DOHH2 (cell line): ENCODE results near the gene NPFF.

Experiments
- H3F3A ChIP-seq: fragments of 200-600 bp; sonication (generic), shearing (Covaris generic); 2 replicates; pipeline ENCODE4 v1.6.0; 2016; ENCODE audit warnings: antibody characterized with exemption, mild to moderate bottlenecking; ENCODE audit not compliant: control insufficient read depth, insufficient read depth
- H3K27ac ChIP-seq: fragments of 200-600 bp; sonication (generic); 2 replicates; pipeline ENCODE4 v1.5.1; 2014; ENCODE audit warnings: low read depth, mild to moderate bottlenecking, low read length, moderate library complexity
- H3K27me3 ChIP-seq: fragments of 200-600 bp; sonication (generic); 2 replicates; pipeline ENCODE4 v1.6.1; 2014; ENCODE audit warnings: mild to moderate bottlenecking, low read length, mixed read lengths; ENCODE audit not compliant: control insufficient read depth
- H3K36me3 ChIP-seq: fragments of 200-600 bp; sonication (generic); 2 replicates; pipeline ENCODE4 v1.6.1; 2014; ENCODE audit warnings: mild to moderate bottlenecking, low read length, moderate library complexity, mixed read lengths; ENCODE audit not compliant: control insufficient read depth
- H3K4me1 ChIP-seq: fragments of 200-600 bp; sonication (generic); 2 replicates; pipeline ENCODE4 v1.6.1; 2014; ENCODE audit warnings: mild to moderate bottlenecking, low read length, mixed read lengths; ENCODE audit not compliant: control insufficient read depth
- H3K4me2 ChIP-seq: fragments of 200-600 bp; sonication (generic); 2 replicates; pipeline ENCODE4 v1.6.0; 2014; ENCODE audit warnings: mild to moderate bottlenecking, low read length, moderate library complexity
- H3K4me3 ChIP-seq: fragments of 200-600 bp; sonication (generic); 2 replicates; pipeline ENCODE4 v1.5.1; 2014; ENCODE audit warnings: mild to moderate bottlenecking, low read length, mixed read lengths
- H3K79me2 ChIP-seq: fragments of 200-600 bp; sonication (generic); 2 replicates; pipeline ENCODE4 v1.6.1; 2014; ENCODE audit warnings: mild to moderate bottlenecking, low read length, mixed read lengths; ENCODE audit not compliant: control insufficient read depth
- H3K9me2 ChIP-seq: fragments of 200-600 bp; sonication (generic); replicated peaks from 2 replicates; pipeline ENCODE4 v1.6.1; 2014; ENCODE audit warnings: mild to moderate bottlenecking, low read length, mixed read lengths; ENCODE audit not compliant: control insufficient read depth
- H3K9me3 ChIP-seq: fragments of 200-600 bp; sonication (generic); 2 replicates; pipeline ENCODE4 v1.6.1; 2014; ENCODE audit warnings: antibody characterized with exemption, low read length, mixed read lengths; ENCODE audit not compliant: control insufficient read depth, insufficient read depth
- H4K20me1 ChIP-seq: fragments of 200-600 bp; sonication (generic); 2 replicates; pipeline ENCODE4 v1.6.0; 2014; ENCODE audit warnings: low read depth, mild to moderate bottlenecking, antibody characterized with exemption, low read length, moderate library complexity; ENCODE audit not compliant: control insufficient read depth, insufficient read depth
- EZH2phosphoT487 ChIP-seq: fragments of 200-600 bp; sonication (generic); IDR thresholded peaks from 2 replicates; pipeline ENCODE4 v1.6.1; 2017; ENCODE audit warnings: borderline replicate concordance, mild to moderate bottlenecking, antibody characterized with exemption, low read length, moderate library complexity, mixed read lengths
- TF ChIP-seq, protein P1 (sequence below): fragments of 200-600 bp; sonication (generic); IDR thresholded peaks from one replicate; pipeline ENCODE4 v1.5.1; 2014; ENCODE audit warnings: antibody characterized with exemption, mild to moderate bottlenecking, low read depth, low read length; ENCODE audit not compliant: poor library complexity, severe bottlenecking

Gene NPFF

DNA sequence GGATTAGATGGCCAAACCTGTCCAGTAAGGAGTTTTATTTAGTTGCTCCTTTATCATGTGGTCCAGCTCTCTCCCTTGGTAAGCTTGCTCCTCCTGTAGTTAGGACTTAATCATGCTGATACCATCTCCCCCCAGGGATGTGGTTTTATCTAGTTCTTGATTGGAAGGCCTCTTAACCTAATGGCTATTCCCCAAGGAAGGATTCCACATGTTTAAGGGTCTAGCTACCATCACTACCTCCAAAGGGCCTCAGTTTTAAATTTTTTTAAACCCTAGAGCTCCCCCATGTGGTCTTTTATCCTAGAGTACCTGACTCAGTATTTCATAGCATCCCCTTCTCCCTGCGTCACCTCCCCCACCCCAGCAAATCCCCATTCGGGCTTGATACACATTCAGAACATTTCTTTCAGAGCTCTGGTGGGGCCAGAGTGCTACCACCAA, 30.5 kb downstream of the NPFF start:
- H3K4me3 ChIP-seq, result no peak overlapping the region
- TF ChIP-seq, protein P1, sequence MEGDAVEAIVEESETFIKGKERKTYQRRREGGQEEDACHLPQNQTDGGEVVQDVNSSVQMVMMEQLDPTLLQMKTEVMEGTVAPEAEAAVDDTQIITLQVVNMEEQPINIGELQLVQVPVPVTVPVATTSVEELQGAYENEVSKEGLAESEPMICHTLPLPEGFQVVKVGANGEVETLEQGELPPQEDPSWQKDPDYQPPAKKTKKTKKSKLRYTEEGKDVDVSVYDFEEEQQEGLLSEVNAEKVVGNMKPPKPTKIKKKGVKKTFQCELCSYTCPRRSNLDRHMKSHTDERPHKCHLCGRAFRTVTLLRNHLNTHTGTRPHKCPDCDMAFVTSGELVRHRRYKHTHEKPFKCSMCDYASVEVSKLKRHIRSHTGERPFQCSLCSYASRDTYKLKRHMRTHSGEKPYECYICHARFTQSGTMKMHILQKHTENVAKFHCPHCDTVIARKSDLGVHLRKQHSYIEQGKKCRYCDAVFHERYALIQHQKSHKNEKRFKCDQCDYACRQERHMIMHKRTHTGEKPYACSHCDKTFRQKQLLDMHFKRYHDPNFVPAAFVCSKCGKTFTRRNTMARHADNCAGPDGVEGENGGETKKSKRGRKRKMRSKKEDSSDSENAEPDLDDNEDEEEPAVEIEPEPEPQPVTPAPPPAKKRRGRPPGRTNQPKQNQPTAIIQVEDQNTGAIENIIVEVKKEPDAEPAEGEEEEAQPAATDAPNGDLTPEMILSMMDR, result no peak
- TF ChIP-seq EZH2phosphoT487, result no peak
- peaks cover 83% of the 10 kb centered on the region for H3F3A ChIP-seq
- peaks cover 95% of the 10 kb centered on the region for H3K36me3 ChIP-seq
- H3K27me3 ChIP-seq, result no peaks in the 10 kb centered on the region
- peaks cover 55% of the 10 kb centered on the region for H3K79me2 ChIP-seq
- no peak overlapping the region for H3K27ac ChIP-seq
- H4K20me1 ChIP-seq, result peaks cover 16% of the 10 kb centered on the region
- H3K4me2 ChIP-seq, result no peak overlapping the region
- no peaks in the 10 kb centered on the region for H3K9me3 ChIP-seq
- no peaks in the 10 kb centered on the region for H3K4me1 ChIP-seq
- no peaks in the 10 kb centered on the region for H3K9me2 ChIP-seq

DNA sequence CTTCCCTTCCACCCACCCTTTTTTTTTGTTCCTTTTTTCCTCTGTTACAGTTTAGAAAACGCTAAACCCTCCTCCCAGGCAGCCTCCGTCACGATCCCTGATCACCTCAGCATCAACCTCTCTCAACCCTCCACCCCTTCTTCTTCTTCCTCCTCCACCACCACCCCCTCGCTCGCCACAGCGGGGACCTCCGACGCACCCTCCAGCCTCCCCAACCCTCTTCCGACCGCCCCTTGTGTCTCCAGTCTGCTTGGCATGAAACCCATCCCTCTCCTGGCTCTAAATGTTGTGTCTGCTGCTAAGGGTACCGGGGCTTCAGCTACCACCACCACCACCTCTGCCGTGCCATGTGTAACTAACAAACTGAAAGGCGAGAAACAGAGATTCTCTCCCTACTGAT, 32.5 kb downstream of the NPFF start:
- peaks cover 68% of the 10 kb centered on the region for H3K79me2 ChIP-seq
- H3K4me3 ChIP-seq, result no peak overlapping the region
- peaks cover 17% of the 10 kb centered on the region for H4K20me1 ChIP-seq
- H3F3A ChIP-seq, result peaks cover 70% of the 10 kb centered on the region
- H3K9me2 ChIP-seq, result no peaks in the 10 kb centered on the region
- H3K4me1 ChIP-seq, result no peaks in the 10 kb centered on the region
- no peaks in the 10 kb centered on the region for H3K27me3 ChIP-seq
- TF ChIP-seq, protein P1, result no peak
- TF ChIP-seq EZH2phosphoT487, result no peak
- no peaks in the 10 kb centered on the region for H3K9me3 ChIP-seq
- H3K36me3 ChIP-seq, result peaks cover 99% of the 10 kb centered on the region
- no peak overlapping the region for H3K4me2 ChIP-seq
- no peak overlapping the region for H3K27ac ChIP-seq

DNA sequence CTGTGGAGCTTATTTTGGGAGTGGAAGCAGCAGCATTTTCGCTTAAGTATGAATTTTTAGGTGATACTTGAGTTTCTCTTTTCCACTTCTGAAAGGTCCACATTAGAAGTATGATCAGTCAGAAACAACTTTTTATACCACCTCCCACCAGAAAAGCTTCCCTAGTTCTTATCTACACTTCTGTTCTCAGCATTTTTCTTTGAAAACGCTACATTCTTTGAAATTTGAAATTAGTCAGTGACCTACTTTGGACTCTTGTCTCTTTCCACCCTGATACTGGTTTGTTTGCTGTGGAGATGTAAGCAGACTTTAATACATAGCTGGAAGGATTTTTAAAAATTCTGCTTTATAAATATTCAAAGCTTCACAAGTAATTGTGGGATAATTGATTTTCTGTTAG, 33.2 kb downstream of the NPFF start:
- TF ChIP-seq EZH2phosphoT487, result no peak
- TF ChIP-seq, protein P1, result no peak
- Histone ChIP-seq H3K4me2 (no peak overlapping the region), H3K4me3 (no peak overlapping the region), H3K4me1 (no peaks in the 10 kb centered on the region), H3K27ac (no peak overlapping the region), H3K9me3 (no peaks in the 10 kb centered on the region), H3F3A (peaks cover 63% of the 10 kb centered on the region), H3K79me2 (peaks cover 72% of the 10 kb centered on the region), H3K27me3 (no peaks in the 10 kb centered on the region), H3K36me3 (peaks cover 99% of the 10 kb centered on the region), H4K20me1 (peaks cover 12% of the 10 kb centered on the region), H3K9me2 (no peaks in the 10 kb centered on the region)
